HG02571 (cell line): Measurements from ENCODE around the gene IL31.
"Not testable (repeated sequence)": the region's sequence is repeated elsewhere in the genome, so short reads cannot be mapped to it uniquely, and the experiment has no call there.

Experiments used
- ATAC-seq: cut with Tn5 transposase; IDR thresholded peaks from one replicate; pipeline ENCODE4 v1.9.1; 2021; ENCODE audit warnings: mild to moderate bottlenecking, moderate library complexity; ENCODE audit not compliant: unreplicated experiment

The IL31 gene

GRCh38 chr12:122174155-122174845 lies at the start of gene IL31:
Gene IL31 (minus strand): TSS chr12:122174221. CDS start chr12:122174172, 49 bp downstream.
- no peak for ATAC-seq

GRCh38 chr12:122216445-122216844 lies 42.4 kb upstream of the IL31 start:
- no peak for ATAC-seq

- no peak for ATAC-seq
These were observed 41.8 kb upstream of the IL31 start for GRCh38 chr12:122215771-122216170.

- no peak for ATAC-seq
These were observed 34.2 kb upstream of the IL31 start for GRCh38 chr12:122208073-122208820.

- no peak for ATAC-seq
These were observed 33.4 kb upstream of the IL31 start for GRCh38 chr12:122207391-122207790.

- no peak for ATAC-seq
These were observed 33.0 kb upstream of the IL31 start for GRCh38 chr12:122206976-122207375.

GRCh38 chr12:122206111-122206881 lies 32.3 kb upstream of the IL31 start:
- ATAC-seq: no peak

GRCh38 chr12:122205053-122205925 lies 31.3 kb upstream of the IL31 start:
- no peak for ATAC-seq

GRCh38 chr12:122204167-122205052 lies 30.4 kb upstream of the IL31 start:
- ATAC-seq: no peak

- ATAC-seq: no peak
These were observed 29.5 kb upstream of the IL31 start, which contains the start of gene B3GNT4 for GRCh38 chr12:122203301-122204166. Gene B3GNT4 (plus strand): TSS chr12:122203709. CDS start chr12:122204619, 910 bp downstream.

- not testable (repeated sequence) for ATAC-seq
These were observed 28.8 kb upstream of the IL31 start for GRCh38 chr12:122202811-122203210.

- no peak for ATAC-seq
These were observed 28.0 kb upstream of the IL31 start for GRCh38 chr12:122202017-122202416.

- no peak for ATAC-seq
These were observed 27.4 kb upstream of the IL31 start for GRCh38 chr12:122201381-122201780.

- ATAC-seq: no peak
These were observed 26.6 kb upstream of the IL31 start for GRCh38 chr12:122200541-122201175.

GRCh38 chr12:122199484-122200355 lies 25.7 kb upstream of the IL31 start:
- no peak for ATAC-seq

GRCh38 chr12:122197612-122197966 lies 23.6 kb upstream of the IL31 start:
- ATAC-seq: no peak

- no peak for ATAC-seq
These were observed 21.4 kb upstream of the IL31 start for GRCh38 chr12:122195405-122195804.
